Uterus (tissue), 4 donors: ENCODE results near the gene SOHLH1. TPM values are rescaled to one million over a fixed set of nuclear protein-coding genes. Genes with fewer than 3 reads are reported as not detected.

Experiments used
- DNase-seq, 2 donors: peaks; one replicate each; pipeline ENCODE4 v3.0.0-alpha.2; 2019 to 2020
- H3K27ac ChIP-seq, 2 donors: fragments of 200-600 bp; sonication (generic); 1 replicate in 1 of 2; 2 replicates in 1 of 2; pipeline ENCODE4 v1.5.1; 2016 to 2018
- H3K27me3 ChIP-seq, 2 donors: fragments of 200-600 bp; sonication (generic); one replicate each; pipeline ENCODE4 v1.5.1; 2018 to 2019; ENCODE audit warnings: control low read depth in 1 of 2
- H3K36me3 ChIP-seq, 2 donors: fragments of 200-600 bp; sonication (generic); one replicate each; pipeline ENCODE4 v1.5.1; 2019; ENCODE audit warnings: control low read depth in 1 of 2
- H3K4me1 ChIP-seq, 2 donors: fragments of 200-600 bp; sonication (generic); one replicate each; pipeline ENCODE4 v1.5.1; 2018 to 2019; ENCODE audit warnings: control low read depth in 1 of 2
- H3K4me3 ChIP-seq, 2 donors: fragments of 200-600 bp; sonication (generic); 1 replicate in 1 of 2; 2 replicates in 1 of 2; pipeline ENCODE4 v1.5.1; 2018 to 2019; ENCODE audit warnings: mild to moderate bottlenecking in 1 of 2
- H3K9me3 ChIP-seq, 2 donors: fragments of 200-600 bp; sonication (generic); one replicate each; pipeline ENCODE4 v1.5.1; 2019; ENCODE audit warnings: control low read depth in 1 of 2
- CTCF ChIP-seq, 4 experiments: fragments of 200-600 bp in 2 of 4; fragments of 450-650 bp in 2 of 4; sonication (generic) in 2 of 4; IDR thresholded peaks; one replicate each; pipeline ENCODE4 v1.5.1; 2016 to 2019; ENCODE audit warnings: antibody characterized with exemption in 4 of 4, mild to moderate bottlenecking in 2 of 4, moderate library complexity in 1 of 4
- POLR2A ChIP-seq, 2 donors: fragments of 450-650 bp; IDR thresholded peaks; one replicate each; pipeline ENCODE4 v1.6.1; 2016; ENCODE audit warnings: antibody characterized with exemption in 2 of 2, mild to moderate bottlenecking in 1 of 2, moderate library complexity in 1 of 2
- intact Hi-C: fragments of 100-400 bp; cut with DNase I; formaldehyde crosslinking; loops from one replicate; pipeline ENCODE4 v1.15.1; 2023; ENCODE audit warnings: low total_unique reads
- total RNA-seq, 4 donors: library from RNA; depleted of rRNA in 3 of 4; stranded (reverse); fragments of >200 nt in 3 of 4; gene quantifications; one replicate each; pipeline versions ENCODE4 v1.1.0 to v1.2.4, GENCODE V29; 2014 to 2023
- donor health status: DM: yes; HTN: yes; CAD: no.

The SOHLH1 gene
- total RNA-seq, 4 donors from 2014 or later: not detected

- peaks cover 0 to 7% of the 10 kb centered on the region in 2 donors for H3K27me3 ChIP-seq
- H3K36me3 ChIP-seq: no peaks in the 10 kb centered on the region
- no peaks in the 10 kb centered on the region for H3K4me1 ChIP-seq
- H3K27ac ChIP-seq: no peak overlapping the region
- peaks cover 0 to 7% of the 10 kb centered on the region in 2 donors for H3K9me3 ChIP-seq
- TF ChIP-seq CTCF (IDR thresholded peaks at IDR 0.05): no peak
- no peak for TF ChIP-seq POLR2A (IDR thresholded peaks at IDR 0.05)
- H3K4me3 ChIP-seq: no peak overlapping the region
- intact Hi-C loops: no loop called here
- DNase-seq: no peak
These were observed 29.3 kb upstream of the SOHLH1 start for GRCh38 chr9:135728436-135729110.

- intact Hi-C loops: no loop called here
- Histone ChIP-seq H3K27ac (no peak overlapping the region), H3K9me3 (peaks cover 0 to 7% of the 10 kb centered on the region in 2 donors), H3K27me3 (peaks cover 0 to 7% of the 10 kb centered on the region in 2 donors), H3K4me3 (no peak overlapping the region), H3K4me1 (no peaks in the 10 kb centered on the region), H3K36me3 (no peaks in the 10 kb centered on the region)
- no peak for DNase-seq
- TF ChIP-seq CTCF (IDR thresholded peaks at IDR 0.05): no peak
- no peak for TF ChIP-seq POLR2A (IDR thresholded peaks at IDR 0.05)
These were observed 28.1 kb upstream of the SOHLH1 start for GRCh38 chr9:135727257-135727875.

- no peak overlapping the region for H3K27ac ChIP-seq
- H3K4me1 ChIP-seq: no peaks in the 10 kb centered on the region
- no peak overlapping the region for H3K4me3 ChIP-seq
- peaks cover 0 to 3% of the 10 kb centered on the region in 2 donors for H3K9me3 ChIP-seq
- TF ChIP-seq CTCF (IDR thresholded peaks at IDR 0.05): no peak
- no peak for TF ChIP-seq POLR2A (IDR thresholded peaks at IDR 0.05)
- DNase-seq: no peak
- no peaks in the 10 kb centered on the region for H3K36me3 ChIP-seq
- intact Hi-C loops: no loop called here
- peaks cover 0 to 7% of the 10 kb centered on the region in 2 donors for H3K27me3 ChIP-seq
These were observed 27.0 kb upstream of the SOHLH1 start for GRCh38 chr9:135726138-135726853.

- Histone ChIP-seq H3K9me3 (no peaks in the 10 kb centered on the region), H3K4me3 (no peak overlapping the region), H3K4me1 (no peaks in the 10 kb centered on the region), H3K27ac (no peak overlapping the region), H3K36me3 (no peaks in the 10 kb centered on the region), H3K27me3 (peaks cover 0 to 7% of the 10 kb centered on the region in 2 donors)
- intact Hi-C loops: no loop called here
- DNase-seq: no peak
- no peak for TF ChIP-seq POLR2A (IDR thresholded peaks at IDR 0.05)
- no peak for TF ChIP-seq CTCF (IDR thresholded peaks at IDR 0.05)
These were observed 25.0 kb upstream of the SOHLH1 start for GRCh38 chr9:135724186-135724787.
